ENCODE measurements around the gene PSD2.

GRCh38 chr5:139817362-139817761, 21.8 kb downstream of the PSD2 start:
- TF ChIP-seq EZH2phosphoT487 (IDR thresholded peaks at IDR 0.05; ENCODE audit: borderline replicate concordance, low read length) (no peak), CTCF (IDR thresholded peaks at IDR 0.05; ENCODE audit: low read depth, low read length, poor library complexity, severe bottlenecking) (no peak)
